HepG2 (cell line): ENCODE data around the gene LRRC25. TPM values are rescaled to one million over a fixed set of nuclear protein-coding genes. Genes with fewer than 3 reads are reported as not detected.
A peak's percentile ranks its signal among the peaks of the same experiment; 100 is the strongest.

ENCODE experiments used
- FOXC1 ChIP-seq: sonication (generic); formaldehyde crosslinking; IDR thresholded peaks from 2 replicates; pipeline ENCODE4 v1.8.0; 2022; ENCODE audit warnings: mild to moderate bottlenecking, missing genetic modification reagents, borderline replicate concordance
- GFI1 ChIP-seq: sonication (generic); formaldehyde crosslinking; IDR thresholded peaks from 2 replicates; pipeline ENCODE4 v1.5.0; 2020; ENCODE audit warnings: missing genetic modification reagents, mild to moderate bottlenecking, borderline replicate concordance
- HDAC1 ChIP-seq: sonication (generic); formaldehyde crosslinking; IDR thresholded peaks from 2 replicates; pipeline ENCODE4 v1.5.1; 2020; ENCODE audit warnings: mild to moderate bottlenecking, missing genetic modification reagents
- JARID2 ChIP-seq: sonication (generic); formaldehyde crosslinking; IDR thresholded peaks from 2 replicates; pipeline ENCODE4 v1.8.1; 2023; ENCODE audit warnings: missing genetic modification reagents, inconsistent platforms; ENCODE audit not compliant: insufficient replicate concordance
- KDM5B ChIP-seq: sonication (generic); formaldehyde crosslinking; IDR thresholded peaks from 2 replicates; pipeline ENCODE4 v1.4.0; 2020; ENCODE audit warnings: missing genetic modification reagents, mild to moderate bottlenecking, borderline replicate concordance
- KDM6A ChIP-seq: IDR thresholded peaks from 2 replicates; pipeline ENCODE4 v1.6.1; 2016; ENCODE audit warnings: low read depth
- KLF15 ChIP-seq: sonication (generic); formaldehyde crosslinking; IDR thresholded peaks from 2 replicates; pipeline ENCODE4 v1.8.1; 2023; ENCODE audit warnings: borderline replicate concordance, mild to moderate bottlenecking, inconsistent platforms, missing genetic modification reagents, mixed read lengths
- MEF2D ChIP-seq: sonication (generic); formaldehyde crosslinking; IDR thresholded peaks from 2 replicates; pipeline ENCODE4 v1.5.1; 2020; ENCODE audit warnings: mild to moderate bottlenecking, missing genetic modification reagents
- NONO ChIP-seq, 2 experiments: fragments of 450-650 bp in 1 of 2; sonication (generic) in 1 of 2; formaldehyde crosslinking in 1 of 2; IDR thresholded peaks in 1 of 2; conservative IDR thresholded peaks in 1 of 2; 2 replicates each; pipeline versions ENCODE4 v1.6.1 to v1.8.0; 2017 to 2022; ENCODE audit warnings: mild to moderate bottlenecking in 1 of 2, missing genetic modification reagents in 1 of 2, moderate library complexity in 1 of 2
- POLR2G ChIP-seq: fragments of 200-400 bp; formaldehyde crosslinking; IDR thresholded peaks from 2 replicates; pipeline ENCODE4 v1.6.1; 2018; ENCODE audit warnings: mild to moderate bottlenecking, low read depth, low read length, moderate library complexity
- SIN3A ChIP-seq: IDR thresholded peaks from 2 replicates; pipeline ENCODE4 v1.6.1; 2011; ENCODE audit warnings: low read depth, mild to moderate bottlenecking, control low read depth, low read length, borderline replicate concordance
- TBL1XR1 ChIP-seq: fragments of 150-350 bp; IDR thresholded peaks from 2 replicates; pipeline ENCODE4 v1.6.1; 2014; ENCODE audit warnings: borderline replicate concordance, low read length; ENCODE audit not compliant: partially characterized antibody
- TCF12 ChIP-seq, 2 experiments: fragments of 450-650 bp in 1 of 2; sonication (generic) in 1 of 2; formaldehyde crosslinking in 1 of 2; IDR thresholded peaks; 2 replicates each; pipeline versions ENCODE4 v1.6.1 to v1.8.0; 2017 to 2022; ENCODE audit warnings: antibody characterized with exemption in 1 of 2, mild to moderate bottlenecking in 1 of 2, missing genetic modification reagents in 1 of 2, moderate library complexity in 1 of 2
- ZFP1 ChIP-seq: IDR thresholded peaks from 2 replicates; pipeline ENCODE4 v1.6.1; 2016
- ZNF101 ChIP-seq: sonication (generic); formaldehyde crosslinking; IDR thresholded peaks from 2 replicates; pipeline ENCODE4 v1.4.0; 2020; ENCODE audit warnings: mild to moderate bottlenecking, low read depth, missing genetic modification reagents, borderline replicate concordance
- ZNF501 ChIP-seq: sonication (generic); formaldehyde crosslinking; IDR thresholded peaks from 2 replicates; pipeline ENCODE4 v1.5.1; 2020; ENCODE audit warnings: mild to moderate bottlenecking, moderate library complexity, missing genetic modification reagents
- polyA plus RNA-seq, 8 experiments: library from polyadenylated mRNA; depleted of rRNA in 3 of 8; stranded (reverse) in 7 of 8; unstranded in 1 of 8; fragments of >200 nt; fragmentation: Illumina TruSeq in 4 of 8; extraction: Trizol in 4 of 8; gene quantifications; 2 replicates each; pipeline versions ENCODE4 v1.2.1 to v1.2.3, GENCODE V29; 2011 to 2016; ENCODE audit warnings: low read depth in 4 of 8, missing spikeins in 1 of 8, mixed read lengths in 1 of 8; ENCODE audit not compliant: insufficient read depth in 1 of 8
- total RNA-seq, 5 experiments: library from RNA; depleted of rRNA; stranded (reverse); fragments of >200 nt; fragmentation: Illumina TruSeq; extraction: Trizol; gene quantifications; 2 replicates each; pipeline ENCODE4 v1.2.3, GENCODE V29; 2016; ENCODE audit warnings: low read depth in 1 of 5
- TF ChIP-seq, protein P1 (sequence below), 2 experiments: sonication (generic) in 1 of 2; formaldehyde crosslinking in 1 of 2; IDR thresholded peaks; 2 replicates each; pipeline versions ENCODE4 v1.4.0 to v1.6.1; 2018 to 2020; ENCODE audit warnings: missing genetic modification reagents in 2 of 2, borderline replicate concordance in 1 of 2, low read depth in 1 of 2, mild to moderate bottlenecking in 1 of 2, missing biosample characterization in 1 of 2
- TF ChIP-seq, protein P2 (sequence below): sonication (generic); formaldehyde crosslinking; IDR thresholded peaks from 2 replicates; pipeline ENCODE4 v1.5.0; 2020; ENCODE audit warnings: mild to moderate bottlenecking, missing genetic modification reagents, moderate library complexity
- TF ChIP-seq, protein P3 (sequence below), 2 experiments: fragments of 450-650 bp in 1 of 2; sonication (generic) in 1 of 2; formaldehyde crosslinking; IDR thresholded peaks; 2 replicates each; pipeline versions ENCODE4 v1.5.0 to v1.8.0; 2020 to 2022; ENCODE audit warnings: mild to moderate bottlenecking in 1 of 2, missing genetic modification reagents in 1 of 2
- TF ChIP-seq, protein P4 (sequence below): sonication (generic); formaldehyde crosslinking; IDR thresholded peaks from 2 replicates; pipeline ENCODE4 v1.8.0; 2022; ENCODE audit warnings: low read depth, missing genetic modification reagents

The LRRC25 gene
- total and polyA plus RNA-seq, 2 of the 13 experiments (the other 11 are each of a cell fraction or from before 2014, with no cell fraction given), result 0.13 to 0.53 TPM

DNA sequence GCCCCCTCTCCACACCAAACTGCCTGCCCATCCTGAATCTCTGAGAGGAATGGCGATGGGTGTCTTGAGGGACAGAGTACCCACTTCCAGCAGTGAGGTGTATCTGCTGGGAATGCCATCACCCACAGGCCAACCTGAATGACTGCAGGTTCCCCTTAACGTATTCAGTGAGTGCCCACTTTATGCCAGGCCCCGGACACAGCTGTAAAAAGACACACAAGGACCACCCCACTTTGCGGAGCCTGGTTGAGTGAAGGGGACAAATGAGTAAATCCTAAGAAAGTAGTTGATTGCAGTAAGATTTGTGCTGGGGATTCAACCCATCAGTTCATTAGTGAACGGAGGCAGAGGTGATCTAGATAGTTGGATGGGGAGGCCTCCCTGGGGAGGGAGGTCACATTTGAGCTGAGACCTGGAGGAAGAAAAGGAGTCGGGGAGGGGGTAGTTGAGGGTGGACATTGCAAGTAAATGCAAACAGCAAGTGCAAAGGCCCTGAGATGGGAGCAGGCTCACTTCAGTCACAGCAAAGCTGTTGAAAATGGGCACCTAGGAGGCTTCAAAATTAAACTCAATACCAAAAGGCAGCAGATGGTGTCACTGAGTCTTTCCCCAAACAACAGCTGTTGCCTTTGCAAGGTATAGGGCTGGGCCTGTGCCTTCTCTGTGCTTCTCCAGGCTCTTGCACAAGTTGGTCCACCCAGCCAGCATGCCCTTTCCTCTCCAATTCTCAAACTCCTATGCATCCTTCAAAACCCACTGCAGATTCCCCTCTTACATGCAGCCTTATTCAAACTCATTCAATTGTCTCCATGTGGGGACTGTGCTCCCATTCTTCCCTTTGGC lies 7.1 kb downstream of the LRRC25 start (continued):
- TF ChIP-seq, protein P1, sequence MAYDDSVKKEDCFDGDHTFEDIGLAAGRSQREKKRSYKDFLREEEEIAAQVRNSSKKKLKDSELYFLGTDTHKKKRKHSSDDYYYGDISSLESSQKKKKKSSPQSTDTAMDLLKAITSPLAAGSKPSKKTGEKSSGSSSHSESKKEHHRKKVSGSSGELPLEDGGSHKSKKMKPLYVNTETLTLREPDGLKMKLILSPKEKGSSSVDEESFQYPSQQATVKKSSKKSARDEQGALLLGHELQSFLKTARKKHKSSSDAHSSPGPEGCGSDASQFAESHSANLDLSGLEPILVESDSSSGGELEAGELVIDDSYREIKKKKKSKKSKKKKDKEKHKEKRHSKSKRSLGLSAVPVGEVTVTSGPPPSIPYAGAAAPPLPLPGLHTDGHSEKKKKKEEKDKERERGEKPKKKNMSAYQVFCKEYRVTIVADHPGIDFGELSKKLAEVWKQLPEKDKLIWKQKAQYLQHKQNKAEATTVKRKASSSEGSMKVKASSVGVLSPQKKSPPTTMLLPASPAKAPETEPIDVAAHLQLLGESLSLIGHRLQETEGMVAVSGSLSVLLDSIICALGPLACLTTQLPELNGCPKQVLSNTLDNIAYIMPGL (CRISPR knock-in tag; IDR thresholded peaks at IDR 0.05; ENCODE audit: borderline replicate concordance in 1 of 2, low read depth in 1 of 2), result no peak; a peak in 1 of 4 replicates
- TF ChIP-seq ZNF101 (CRISPR knock-in tag), result no peak
- no peak for TF ChIP-seq FOXC1 (CRISPR knock-in tag)
- no peak for TF ChIP-seq KLF15
- no peak for TF ChIP-seq NONO (IDR thresholded peaks at IDR 0.05)
- TF ChIP-seq NONO (CRISPR knock-in tag; conservative IDR thresholded peaks at IDR 0.05), result 0 out of 2 replicates have a peak, but pooled peaks have one; percentile 25
- TF ChIP-seq TCF12 (IDR thresholded peaks at IDR 0.05), result no peak
- no peak for TF ChIP-seq TCF12 (CRISPR knock-in tag; IDR thresholded peaks at IDR 0.05)
- TF ChIP-seq, protein P2, sequence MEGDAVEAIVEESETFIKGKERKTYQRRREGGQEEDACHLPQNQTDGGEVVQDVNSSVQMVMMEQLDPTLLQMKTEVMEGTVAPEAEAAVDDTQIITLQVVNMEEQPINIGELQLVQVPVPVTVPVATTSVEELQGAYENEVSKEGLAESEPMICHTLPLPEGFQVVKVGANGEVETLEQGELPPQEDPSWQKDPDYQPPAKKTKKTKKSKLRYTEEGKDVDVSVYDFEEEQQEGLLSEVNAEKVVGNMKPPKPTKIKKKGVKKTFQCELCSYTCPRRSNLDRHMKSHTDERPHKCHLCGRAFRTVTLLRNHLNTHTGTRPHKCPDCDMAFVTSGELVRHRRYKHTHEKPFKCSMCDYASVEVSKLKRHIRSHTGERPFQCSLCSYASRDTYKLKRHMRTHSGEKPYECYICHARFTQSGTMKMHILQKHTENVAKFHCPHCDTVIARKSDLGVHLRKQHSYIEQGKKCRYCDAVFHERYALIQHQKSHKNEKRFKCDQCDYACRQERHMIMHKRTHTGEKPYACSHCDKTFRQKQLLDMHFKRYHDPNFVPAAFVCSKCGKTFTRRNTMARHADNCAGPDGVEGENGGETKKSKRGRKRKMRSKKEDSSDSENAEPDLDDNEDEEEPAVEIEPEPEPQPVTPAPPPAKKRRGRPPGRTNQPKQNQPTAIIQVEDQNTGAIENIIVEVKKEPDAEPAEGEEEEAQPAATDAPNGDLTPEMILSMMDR, result peak; percentile 5; the same call in 1 of the 2 replicates
- TF ChIP-seq TBL1XR1, result no peak
- TF ChIP-seq GFI1, result no peak
- TF ChIP-seq SIN3A, result peak; percentile 32; the same call in 1 of the 2 replicates
- no peak for TF ChIP-seq JARID2 (CRISPR knock-in tag)
- no peak for TF ChIP-seq KDM5B (CRISPR knock-in tag)
- TF ChIP-seq HDAC1, result no peak; the same call in 1 of the 2 replicates
- TF ChIP-seq ZFP1 (CRISPR knock-in tag), result no peak
- TF ChIP-seq, protein P3, sequence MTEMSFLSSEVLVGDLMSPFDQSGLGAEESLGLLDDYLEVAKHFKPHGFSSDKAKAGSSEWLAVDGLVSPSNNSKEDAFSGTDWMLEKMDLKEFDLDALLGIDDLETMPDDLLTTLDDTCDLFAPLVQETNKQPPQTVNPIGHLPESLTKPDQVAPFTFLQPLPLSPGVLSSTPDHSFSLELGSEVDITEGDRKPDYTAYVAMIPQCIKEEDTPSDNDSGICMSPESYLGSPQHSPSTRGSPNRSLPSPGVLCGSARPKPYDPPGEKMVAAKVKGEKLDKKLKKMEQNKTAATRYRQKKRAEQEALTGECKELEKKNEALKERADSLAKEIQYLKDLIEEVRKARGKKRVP (CRISPR knock-in tag; IDR thresholded peaks at IDR 0.05), result peak in 1 of 2 experiments; percentile 55; a peak in 1 of 4 replicates
- TF ChIP-seq MEF2D (CRISPR knock-in tag), result 0 out of 2 replicates have a peak, but pooled peaks have one; percentile 42
- TF ChIP-seq KDM6A (CRISPR knock-in tag), result no peak
- TF ChIP-seq POLR2G, result peak; percentile 92
- no peak; the same call in 1 of the 2 replicates for TF ChIP-seq ZNF501 (CRISPR knock-in tag)
- TF ChIP-seq, protein P4, sequence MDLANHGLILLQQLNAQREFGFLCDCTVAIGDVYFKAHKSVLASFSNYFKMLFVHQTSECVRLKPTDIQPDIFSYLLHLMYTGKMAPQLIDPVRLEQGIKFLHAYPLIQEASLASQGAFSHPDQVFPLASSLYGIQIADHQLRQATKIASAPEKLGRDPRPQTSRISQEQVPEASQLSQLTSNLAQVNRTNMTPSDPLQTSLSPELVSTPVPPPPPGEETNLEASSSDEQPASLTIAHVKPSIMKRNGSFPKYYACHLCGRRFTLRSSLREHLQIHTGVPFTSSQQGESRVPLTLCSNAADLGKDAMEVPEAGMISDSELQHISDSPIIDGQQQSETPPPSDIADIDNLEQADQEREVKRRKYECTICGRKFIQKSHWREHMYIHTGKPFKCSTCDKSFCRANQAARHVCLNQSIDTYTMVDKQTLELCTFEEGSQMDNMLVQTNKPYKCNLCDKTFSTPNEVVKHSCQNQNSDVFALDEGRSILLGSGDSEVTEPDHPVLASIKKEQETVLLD (CRISPR knock-in tag), result peak; percentile 28; the same call in 1 of the 2 replicates
